CD4-positive, CD25-positive, alpha-beta regulatory T cell (primary cell): ENCODE measurements around the gene CLRN1. TPM values are rescaled to one million over a fixed set of nuclear protein-coding genes. Genes with fewer than 3 reads are reported as not detected.

Source experiments
- ATAC-seq, 2 donors: fragments of 150-1000 bp; cut with Tn5 transposase; one replicate each; pipeline ENCODE4 v1.10.0; 2021; ENCODE audit warnings: low read depth in 2 of 2, moderate number of reproducible peaks in 2 of 2, moderate library complexity in 1 of 2
- DNase-seq, 3 donors: peaks; one replicate each; pipeline versions ENCODE4 v3.0.0 to v3.0.0-alpha.2; 2012 to 2022; ENCODE audit warnings: mixed read lengths in 1 of 3
- H3K27ac ChIP-seq: one replicate; pipeline ENCODE4 v1.7.0; 2013; ENCODE audit warnings: mild to moderate bottlenecking, low read length; ENCODE audit not compliant: insufficient read depth, poor library complexity, severe bottlenecking
- H3K27me3 ChIP-seq: one replicate; pipeline ENCODE4 v1.7.0; 2013; ENCODE audit warnings: low read length; ENCODE audit not compliant: control insufficient read depth, insufficient read depth
- H3K36me3 ChIP-seq: one replicate; pipeline ENCODE4 v1.7.0; 2013; ENCODE audit warnings: mild to moderate bottlenecking, low read length, moderate library complexity; ENCODE audit not compliant: control insufficient read depth, insufficient read depth
- H3K4me1 ChIP-seq: 2 replicates; pipeline ENCODE4 v1.7.0; 2013; ENCODE audit warnings: mild to moderate bottlenecking, low read length; ENCODE audit not compliant: insufficient read depth, control insufficient read depth, poor library complexity, severe bottlenecking
- H3K4me3 ChIP-seq: one replicate; pipeline ENCODE4 v1.7.0; 2013; ENCODE audit warnings: low read depth, mild to moderate bottlenecking, low read length, moderate library complexity
- H3K9me3 ChIP-seq, 2 experiments: 1 replicate in 1 of 2; 2 replicates in 1 of 2; pipeline ENCODE4 v1.7.0; 2013; ENCODE audit warnings: low read length in 2 of 2, mild to moderate bottlenecking in 1 of 2, moderate library complexity in 1 of 2; ENCODE audit not compliant: control insufficient read depth in 2 of 2
- H3K27ac Mint-ChIP-seq, 3 donors: one replicate each; pipeline ENCODE4 v1.8.0; 2020 to 2022; ENCODE audit warnings: mild to moderate bottlenecking in 3 of 3, mixed read lengths in 3 of 3, moderate library complexity in 2 of 3
- H3K27me3 Mint-ChIP-seq: one replicate; pipeline ENCODE4 v1.8.0; 2022; ENCODE audit warnings: mild to moderate bottlenecking, mixed read lengths
- H3K36me3 Mint-ChIP-seq: one replicate; pipeline ENCODE4 v1.8.0; 2020; ENCODE audit warnings: mixed read lengths
- H3K4me1 Mint-ChIP-seq, 4 donors: one replicate each; pipeline ENCODE4 v1.8.0; 2020 to 2022; ENCODE audit warnings: mixed read lengths in 4 of 4, mild to moderate bottlenecking in 1 of 4
- H3K4me3 Mint-ChIP-seq, 4 donors: one replicate each; pipeline ENCODE4 v1.8.0; 2020 to 2022; ENCODE audit warnings: mild to moderate bottlenecking in 4 of 4, mixed read lengths in 4 of 4, moderate library complexity in 3 of 4
- H3K9me3 Mint-ChIP-seq, 7 donors: one replicate each; pipeline ENCODE4 v1.8.0; 2020 to 2022; ENCODE audit warnings: mixed read lengths in 7 of 7, mild to moderate bottlenecking in 3 of 7, moderate library complexity in 2 of 7
- polyA plus RNA-seq, 4 donors: library from polyadenylated mRNA; unstranded; fragments of 300-500 nt; fragmentation: Illumina TruSeq; gene quantifications; one replicate each; pipeline ENCODE4 v1.2.3, GENCODE V29; 2021
- total RNA-seq: library from RNA; stranded (reverse); gene quantifications from one replicate; pipeline ENCODE4 v1.2.3, GENCODE V29; 2022

Gene CLRN1
- total and polyA plus RNA-seq, 5 donors from 2014 or later, result not detected

DNA sequence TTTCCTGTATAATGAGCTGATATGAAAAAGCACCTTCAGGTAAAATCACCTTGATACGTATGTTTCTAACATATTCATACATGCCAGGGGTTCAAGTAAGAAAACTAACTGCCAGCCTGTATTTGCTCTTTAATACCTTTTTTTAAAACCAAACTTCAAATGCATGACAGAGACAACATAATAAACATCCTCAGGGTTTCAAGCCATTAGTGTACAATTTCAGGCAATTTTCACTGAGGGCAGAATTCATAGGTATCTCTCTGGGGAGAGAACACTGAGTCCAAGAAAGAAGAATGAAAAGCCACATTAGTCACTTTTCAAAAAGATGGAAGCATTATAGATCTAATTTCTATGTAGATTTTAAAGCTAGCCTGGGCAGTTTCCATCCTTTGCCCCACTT, 94.2 kb downstream of the CLRN1 start:
- Histone ChIP-seq H3K36me3 (no peaks in the 10 kb centered on the region), H3K4me3 (no peak overlapping the region), H3K9me3 (no peaks in the 10 kb centered on the region), H3K27ac (no peak overlapping the region), H3K27me3 (peaks cover 5% of the 10 kb centered on the region), H3K4me1 (no peaks in the 10 kb centered on the region)
- Mint-ChIP-seq H3K27me3 (peaks cover 15% of the 10 kb centered on the region), H3K4me3 (no peak overlapping the region), H3K27ac (no peak overlapping the region), H3K36me3 (no peaks in the 10 kb centered on the region), H3K9me3 (no peaks in the 10 kb centered on the region), H3K4me1 (no peaks in the 10 kb centered on the region)
- ATAC-seq (no peak), DNase-seq (no peak)

GRCh38 chr3:150877303-150877702, 95.2 kb downstream of the CLRN1 start:
- H3K36me3 Mint-ChIP-seq, result no peaks in the 10 kb centered on the region
- Histone ChIP-seq H3K4me3 (no peak overlapping the region), H3K27me3 (peaks cover 5% of the 10 kb centered on the region), H3K9me3 (no peaks in the 10 kb centered on the region), H3K4me1 (no peaks in the 10 kb centered on the region), H3K36me3 (no peaks in the 10 kb centered on the region), H3K27ac (no peak overlapping the region)
- H3K4me3 Mint-ChIP-seq, result no peak overlapping the region
- H3K27ac Mint-ChIP-seq, result no peak overlapping the region
- H3K4me1 Mint-ChIP-seq, result no peaks in the 10 kb centered on the region
- ATAC-seq (no peak), DNase-seq (no peak)
- H3K27me3 Mint-ChIP-seq, result peaks cover 13% of the 10 kb centered on the region
- no peaks in the 10 kb centered on the region for H3K9me3 Mint-ChIP-seq

- H3K9me3 ChIP-seq, result no peaks in the 10 kb centered on the region
- H3K36me3 Mint-ChIP-seq, result no peaks in the 10 kb centered on the region
- no peaks in the 10 kb centered on the region for H3K4me1 ChIP-seq
- no peak overlapping the region for H3K27ac Mint-ChIP-seq
- DNase-seq (no peak), ATAC-seq (no peak)
- H3K36me3 ChIP-seq, result no peaks in the 10 kb centered on the region
- H3K27ac ChIP-seq, result no peak overlapping the region
- no peak overlapping the region for H3K4me3 ChIP-seq
- no peaks in the 10 kb centered on the region for H3K4me1 Mint-ChIP-seq
- no peaks in the 10 kb centered on the region for H3K9me3 Mint-ChIP-seq
- peaks cover 1% of the 10 kb centered on the region for H3K27me3 ChIP-seq
- H3K27me3 Mint-ChIP-seq, result peaks cover 13% of the 10 kb centered on the region
- H3K4me3 Mint-ChIP-seq, result no peak overlapping the region
Observed at GRCh38 chr3:150876611-150877265, 95.8 kb downstream of the CLRN1 start.

Other genes starting within 250 kb of the CLRN1 start
- gene SIAH2, start 209.6 kb downstream of the CLRN1 start, total RNA-seq, result 61.4 TPM
- gene SIAH2, start 209.6 kb downstream of the CLRN1 start, polyA plus RNA-seq, result 10 to 100 TPM; 23.5 to 46.3 (median 27.5) TPM
- gene MINDY4B, start 67.3 kb downstream of the CLRN1 start, total RNA-seq, result not detected
- not detected for gene MINDY4B, start 67.3 kb downstream of the CLRN1 start, polyA plus RNA-seq
- gene MED12L, start 112.9 kb upstream of the CLRN1 start, total RNA-seq, result 2.7 TPM
- gene MED12L, start 112.9 kb upstream of the CLRN1 start, polyA plus RNA-seq, result not detected
- gene GPR171, start 230.5 kb upstream of the CLRN1 start, total RNA-seq, result 26.8 TPM
- 100 to 1,000 TPM in 1 of 4 donors, 10 to 100 TPM in 3; 71.5 to 118 (median 97.6) TPM for gene GPR171, start 230.5 kb upstream of the CLRN1 start, polyA plus RNA-seq